ENCODE results near the gene HRH2.

- no peak for TF ChIP-seq CTCF (IDR thresholded peaks at IDR 0.05)
- no peak for TF ChIP-seq EP300 (IDR thresholded peaks at IDR 0.05)
- no peak for TF ChIP-seq POLR2A (IDR thresholded peaks at IDR 0.05)
- no peak for TF ChIP-seq POLR2AphosphoS5 (IDR thresholded peaks at IDR 0.05)
Measured at GRCh38 chr5:175691761-175692160, 33.9 kb downstream of the HRH2 start.

All from stomach (tissue), 4 donors.